ENCODE data around the gene PDE4D. TPM values are rescaled to one million over a fixed set of nuclear protein-coding genes. Genes with fewer than 3 reads are reported as not detected.

The PDE4D gene
- total RNA-seq, 2 experiments from 2014 or later: 0.50 to 0.51 TPM

- CTCF ChIA-PET (ENCODE audit: unreplicated experiment): no interaction called here
- POLR2A ChIA-PET: interaction anchor here (0.7 to 1.2 kb wide), 4 partner anchors 9 to 351 kb away, joined by 3 to 5 read pairs (median 4); no protein-coding TSS in a partner anchor
Measured at GRCh38 chr5:59760785-59761348, 132.7 kb downstream of the PDE4D start.

DNA sequence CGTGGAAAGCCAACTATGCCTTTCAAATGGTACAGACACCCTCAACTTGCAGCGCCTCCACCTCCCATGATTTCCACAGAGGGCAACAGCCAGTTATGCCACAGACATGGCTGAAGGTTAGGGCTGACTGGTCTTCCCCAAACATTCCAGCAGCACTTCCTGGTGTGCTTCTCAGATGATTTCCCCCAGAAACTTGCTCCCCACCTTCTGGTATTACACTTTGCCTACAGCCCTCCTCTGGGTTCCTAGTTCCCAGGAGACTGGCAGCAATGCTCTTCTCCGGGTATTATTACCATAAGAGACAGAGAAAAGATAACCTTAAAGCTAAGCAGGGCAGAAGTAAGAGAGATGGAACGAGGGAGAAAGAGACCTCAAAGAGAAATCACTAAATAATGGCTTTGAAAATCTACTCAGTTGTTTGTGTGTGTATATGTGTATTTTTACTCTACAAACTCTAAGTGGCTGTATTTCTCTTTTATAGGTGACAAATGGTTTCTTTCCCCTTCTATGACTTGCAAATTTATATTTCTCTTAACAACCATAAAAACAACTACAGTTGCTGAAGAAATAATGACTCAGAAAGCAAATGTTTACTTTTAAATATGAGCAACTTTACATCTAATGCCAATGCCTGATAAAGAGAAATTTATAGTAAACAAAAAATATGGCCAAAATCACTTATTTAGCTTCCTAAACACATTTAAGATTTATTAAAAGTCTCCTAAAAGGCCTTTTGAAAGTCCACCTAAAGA is 133.8 kb downstream of the PDE4D start:
- no peaks in the 10 kb centered on the region for H3K36me3 ChIP-seq (ENCODE audit: insufficient read depth, low read length)
- no peaks in the 10 kb centered on the region for H3K9me2 ChIP-seq (ENCODE audit: insufficient read depth, low read length)
- TF ChIP-seq CTCF (conservative IDR thresholded peaks at IDR 0.05; ENCODE audit: low read length) (no peak), EZH2phosphoT487 (IDR thresholded peaks at IDR 0.05; ENCODE audit: borderline replicate concordance, low read depth, low read length) (no peak)
- ChIA-PET POLR2A (interaction anchor here (0.6 to 1.2 kb wide), 4 partner anchors 11 to 52 kb away, joined by 3 to 5 read pairs (median 4); no protein-coding TSS in a partner anchor), CTCF (ENCODE audit: unreplicated experiment) (no interaction called here)
- intact Hi-C loops (cut with micrococcal nuclease; ENCODE audit: unreplicated experiment): no loop called here
- H3K27ac ChIP-seq (ENCODE audit: low read depth, low read length, poor library complexity, severe bottlenecking): no peak overlapping the region
- no peaks in the 10 kb centered on the region for H3K9me3 ChIP-seq (ENCODE audit: low read length)
- H3K4me2 ChIP-seq (ENCODE audit: low read length): no peak overlapping the region
- H2AFZ ChIP-seq (ENCODE audit: low read length): peak overlapping the region; percentile 18; the same call in 1 of the 2 replicates
- BruUV-seq (replicated peaks): no TSS peak
- no peaks in the 10 kb centered on the region for H4K20me1 ChIP-seq (ENCODE audit: insufficient read depth, low read length)
- H3K79me2 ChIP-seq (ENCODE audit: insufficient read depth, low read depth, low read length): no peaks in the 10 kb centered on the region
- H3K4me3 ChIP-seq (ENCODE audit: low read depth, low read length, poor library complexity, severe bottlenecking): no peak overlapping the region
- no peak for DNase-seq (ENCODE audit: low spot score)
- H3K4me1 ChIP-seq (ENCODE audit: insufficient read depth, low read length, poor library complexity, severe bottlenecking): peaks cover 15% of the 10 kb centered on the region

More at GRCh38 chr5:59760785-59761348, 132.7 kb downstream of the PDE4D start:
- no peaks in the 10 kb centered on the region for H3K36me3 ChIP-seq (ENCODE audit: insufficient read depth, low read length)
- no peak overlapping the region for H3K27ac ChIP-seq (ENCODE audit: low read depth, low read length, poor library complexity, severe bottlenecking)
- TF ChIP-seq CTCF (conservative IDR thresholded peaks at IDR 0.05; ENCODE audit: low read length) (no peak), EZH2phosphoT487 (IDR thresholded peaks at IDR 0.05; ENCODE audit: borderline replicate concordance, low read depth, low read length) (no peak)
- H3K4me1 ChIP-seq (ENCODE audit: insufficient read depth, low read length, poor library complexity, severe bottlenecking): peaks cover 15% of the 10 kb centered on the region
- no peaks in the 10 kb centered on the region for H3K9me2 ChIP-seq (ENCODE audit: insufficient read depth, low read length)
- no peak overlapping the region for H3K4me3 ChIP-seq (ENCODE audit: low read depth, low read length, poor library complexity, severe bottlenecking)
- H3K4me2 ChIP-seq (ENCODE audit: low read length): no peak overlapping the region
- H4K20me1 ChIP-seq (ENCODE audit: insufficient read depth, low read length): no peaks in the 10 kb centered on the region
- peak overlapping the region; percentile 21; the same call in 1 of the 2 replicates for H2AFZ ChIP-seq (ENCODE audit: low read length)
- BruUV-seq (replicated peaks): no TSS peak
- H3K79me2 ChIP-seq (ENCODE audit: insufficient read depth, low read depth, low read length): no peaks in the 10 kb centered on the region
- intact Hi-C loops (cut with micrococcal nuclease; ENCODE audit: unreplicated experiment): no loop called here
- DNase-seq (ENCODE audit: low spot score): no peak
- no peaks in the 10 kb centered on the region for H3K9me3 ChIP-seq (ENCODE audit: low read length)

DNA sequence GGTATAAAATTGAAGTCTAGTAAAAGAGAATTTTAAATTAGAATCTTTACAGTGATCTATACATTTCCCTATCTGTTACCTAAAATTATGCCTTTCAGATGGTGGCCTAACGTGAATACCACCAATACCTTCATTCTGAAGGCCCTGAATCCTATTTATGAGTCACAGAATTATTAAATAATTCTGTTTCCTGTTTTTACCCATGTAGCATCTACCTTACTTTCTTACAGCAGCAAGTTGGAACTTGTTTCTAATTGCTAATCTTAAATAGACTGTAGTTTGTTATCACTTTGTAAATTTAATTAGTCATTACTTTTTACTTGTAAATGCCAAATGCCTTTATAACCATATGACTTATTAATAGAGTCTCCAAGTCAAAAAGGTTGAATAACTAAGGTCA is 135.0 kb downstream of the PDE4D start:
- no peak overlapping the region for H3K4me3 ChIP-seq (ENCODE audit: low read depth, low read length, poor library complexity, severe bottlenecking)
- no peaks in the 10 kb centered on the region for H3K36me3 ChIP-seq (ENCODE audit: insufficient read depth, low read length)
- DNase-seq (ENCODE audit: low spot score): no peak
- H3K4me1 ChIP-seq (ENCODE audit: insufficient read depth, low read length, poor library complexity, severe bottlenecking): peaks cover 7% of the 10 kb centered on the region
- no peaks in the 10 kb centered on the region for H4K20me1 ChIP-seq (ENCODE audit: insufficient read depth, low read length)
- no peak overlapping the region for H2AFZ ChIP-seq (ENCODE audit: low read length)
- TF ChIP-seq EZH2phosphoT487 (IDR thresholded peaks at IDR 0.05; ENCODE audit: borderline replicate concordance, low read depth, low read length): no peak
- no peaks in the 10 kb centered on the region for H3K9me3 ChIP-seq (ENCODE audit: low read length)
- BruUV-seq (replicated peaks): no TSS peak
- POLR2A ChIA-PET: interaction anchor here (0.9 to 1.1 kb wide), 2 partner anchors 12 to 38 kb away, joined by 4 read pairs; no protein-coding TSS in a partner anchor
- CTCF ChIA-PET (ENCODE audit: unreplicated experiment): no interaction called here
- no peak overlapping the region for H3K27ac ChIP-seq (ENCODE audit: low read depth, low read length, poor library complexity, severe bottlenecking)
- H3K9me2 ChIP-seq (ENCODE audit: insufficient read depth, low read length): no peaks in the 10 kb centered on the region
- intact Hi-C loops (cut with micrococcal nuclease; ENCODE audit: unreplicated experiment): no loop called here
- no peak overlapping the region for H3K4me2 ChIP-seq (ENCODE audit: low read length)
- no peaks in the 10 kb centered on the region for H3K79me2 ChIP-seq (ENCODE audit: insufficient read depth, low read depth, low read length)
